Astrocyte (in vitro differentiated cells and primary cell): Measurements from ENCODE around the gene SCRN1. TPM values are rescaled to one million over a fixed set of nuclear protein-coding genes. Genes with fewer than 3 reads are reported as not detected.
"Not testable (repeated sequence)": the region's sequence is repeated elsewhere in the genome, so short reads cannot be mapped to it uniquely, and the experiment has no call there.

ENCODE experiments used
- DNase-seq: peaks from one replicate; pipeline ENCODE4 v3.0.0-alpha.2; 2010; ENCODE audit warnings: low read depth
- FAIRE-seq: peaks from 2 replicates; lab custom pipeline; 2011; peaks lifted over from hg19 to GRCh38; lab: Jason Lieb, UNC
- H2AFZ ChIP-seq: 2 replicates; pipeline ENCODE4 v1.6.0; 2012; ENCODE audit warnings: low read depth, low read length, inconsistent platforms
- H3K27ac ChIP-seq: 2 replicates; pipeline ENCODE4 v1.5.1; 2011; ENCODE audit warnings: low read depth, low read length, inconsistent platforms
- H3K27me3 ChIP-seq: 2 replicates; pipeline ENCODE4 v1.6.0; 2011; ENCODE audit warnings: low read length, inconsistent platforms; ENCODE audit not compliant: insufficient read depth
- H3K36me3 ChIP-seq: 2 replicates; pipeline ENCODE4 v1.5.1; 2011; ENCODE audit warnings: low read length, inconsistent platforms; ENCODE audit not compliant: insufficient read depth
- H3K4me1 ChIP-seq: 2 replicates; pipeline ENCODE4 v1.5.1; 2011; ENCODE audit warnings: low read length, inconsistent platforms; ENCODE audit not compliant: insufficient read depth
- H3K4me2 ChIP-seq: 2 replicates; pipeline ENCODE4 v1.6.0; 2012; ENCODE audit warnings: low read length, inconsistent platforms
- H3K4me3 ChIP-seq: 2 replicates; pipeline ENCODE4 v1.5.1; 2011; ENCODE audit warnings: low read depth, mild to moderate bottlenecking, low read length, inconsistent platforms; ENCODE audit not compliant: insufficient read depth
- H3K79me2 ChIP-seq: 2 replicates; pipeline ENCODE4 v1.6.0; 2012; ENCODE audit warnings: mild to moderate bottlenecking, low read length, inconsistent platforms; ENCODE audit not compliant: insufficient read depth
- H3K9ac ChIP-seq: 2 replicates; pipeline ENCODE4 v1.6.0; 2012; ENCODE audit warnings: mild to moderate bottlenecking, low read length, inconsistent platforms
- H3K9me3 ChIP-seq: 2 replicates; pipeline ENCODE4 v1.5.1; 2012; ENCODE audit warnings: low read depth, mild to moderate bottlenecking, low read length, inconsistent platforms; ENCODE audit not compliant: insufficient read depth
- H4K20me1 ChIP-seq: 2 replicates; pipeline ENCODE4 v1.6.0; 2012; ENCODE audit warnings: low read length, inconsistent platforms; ENCODE audit not compliant: insufficient read depth
- H3K27ac Mint-ChIP-seq: one replicate; pipeline ENCODE4 v1.8.0; 2021; ENCODE audit warnings: mild to moderate bottlenecking, mixed read lengths; ENCODE audit not compliant: unreplicated experiment
- H3K27me3 Mint-ChIP-seq: one replicate; pipeline ENCODE4 v1.8.0; 2021; ENCODE audit warnings: low read depth, mixed read lengths; ENCODE audit not compliant: unreplicated experiment
- H3K36me3 Mint-ChIP-seq: one replicate; pipeline ENCODE4 v1.8.0; 2021; ENCODE audit warnings: low read depth, mixed read lengths; ENCODE audit not compliant: unreplicated experiment
- H3K4me1 Mint-ChIP-seq: one replicate; pipeline ENCODE4 v1.8.0; 2021; ENCODE audit warnings: low read depth, mixed read lengths; ENCODE audit not compliant: unreplicated experiment
- H3K4me3 Mint-ChIP-seq: one replicate; pipeline ENCODE4 v1.8.0; 2021; ENCODE audit warnings: mild to moderate bottlenecking, moderate library complexity, mixed read lengths; ENCODE audit not compliant: unreplicated experiment
- H3K9me3 Mint-ChIP-seq: one replicate; pipeline ENCODE4 v1.8.0; 2021; ENCODE audit warnings: mild to moderate bottlenecking, mixed read lengths; ENCODE audit not compliant: unreplicated experiment
- EZH2 ChIP-seq: IDR thresholded peaks from 2 replicates; pipeline ENCODE4 v1.6.1; 2012; ENCODE audit warnings: mild to moderate bottlenecking, low read length, inconsistent platforms; ENCODE audit not compliant: insufficient read depth
- total RNA-seq: library from RNA; stranded (reverse); gene quantifications from 2 replicates; pipeline ENCODE4 v1.2.1, GENCODE V29; 2021
- TF ChIP-seq, protein P1 (sequence below): IDR thresholded peaks from 2 replicates; pipeline ENCODE4 v1.5.1; 2011; ENCODE audit warnings: low read depth, mild to moderate bottlenecking, inconsistent platforms, low read length, moderate library complexity; ENCODE audit not compliant: insufficient read depth

The SCRN1 gene
- total RNA-seq, 1 donor from 2014 or later = 116 TPM

DNA sequence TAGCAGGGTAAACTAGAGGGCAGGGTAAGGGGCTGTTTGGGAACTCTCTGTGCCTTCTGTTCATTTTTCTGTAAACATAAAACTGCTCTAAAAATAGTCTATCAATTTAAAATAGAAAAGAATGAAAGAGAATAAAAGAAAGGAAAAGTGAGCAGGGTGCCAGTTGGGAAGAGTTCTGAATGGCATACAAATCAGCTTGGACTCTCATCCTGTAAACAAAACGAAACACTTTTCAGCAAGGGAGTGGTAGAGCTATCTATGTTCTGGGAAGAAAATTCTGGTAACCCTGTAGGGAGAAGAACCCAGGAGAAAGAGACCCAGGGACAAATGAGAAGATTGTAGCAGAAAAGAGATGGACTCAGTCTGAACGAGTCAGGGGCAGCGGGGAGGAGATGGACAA lies 24.6 kb downstream of the SCRN1 start:
- H3K4me1 ChIP-seq = peaks cover 19% of the 10 kb centered on the region
- no peak overlapping the region for H3K4me3 ChIP-seq
- H3K9me3 Mint-ChIP-seq = no peaks in the 10 kb centered on the region
- H3K9ac ChIP-seq = no peak overlapping the region
- FAIRE-seq = no peak
- peaks cover 44% of the 10 kb centered on the region for H4K20me1 ChIP-seq
- peaks cover 25% of the 10 kb centered on the region for H3K36me3 ChIP-seq
- peaks cover 41% of the 10 kb centered on the region for H3K79me2 ChIP-seq
- no peak overlapping the region for H3K27ac ChIP-seq
- H3K4me3 Mint-ChIP-seq = no peak overlapping the region
- no peak overlapping the region for H3K4me2 ChIP-seq
- peaks cover 22% of the 10 kb centered on the region for H3K4me1 Mint-ChIP-seq
- H3K27me3 Mint-ChIP-seq = no peaks in the 10 kb centered on the region
- TF ChIP-seq, protein P1, sequence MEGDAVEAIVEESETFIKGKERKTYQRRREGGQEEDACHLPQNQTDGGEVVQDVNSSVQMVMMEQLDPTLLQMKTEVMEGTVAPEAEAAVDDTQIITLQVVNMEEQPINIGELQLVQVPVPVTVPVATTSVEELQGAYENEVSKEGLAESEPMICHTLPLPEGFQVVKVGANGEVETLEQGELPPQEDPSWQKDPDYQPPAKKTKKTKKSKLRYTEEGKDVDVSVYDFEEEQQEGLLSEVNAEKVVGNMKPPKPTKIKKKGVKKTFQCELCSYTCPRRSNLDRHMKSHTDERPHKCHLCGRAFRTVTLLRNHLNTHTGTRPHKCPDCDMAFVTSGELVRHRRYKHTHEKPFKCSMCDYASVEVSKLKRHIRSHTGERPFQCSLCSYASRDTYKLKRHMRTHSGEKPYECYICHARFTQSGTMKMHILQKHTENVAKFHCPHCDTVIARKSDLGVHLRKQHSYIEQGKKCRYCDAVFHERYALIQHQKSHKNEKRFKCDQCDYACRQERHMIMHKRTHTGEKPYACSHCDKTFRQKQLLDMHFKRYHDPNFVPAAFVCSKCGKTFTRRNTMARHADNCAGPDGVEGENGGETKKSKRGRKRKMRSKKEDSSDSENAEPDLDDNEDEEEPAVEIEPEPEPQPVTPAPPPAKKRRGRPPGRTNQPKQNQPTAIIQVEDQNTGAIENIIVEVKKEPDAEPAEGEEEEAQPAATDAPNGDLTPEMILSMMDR = no peak
- TF ChIP-seq EZH2 = no peak
- H3K36me3 Mint-ChIP-seq = peaks cover 22% of the 10 kb centered on the region
- H3K9me3 ChIP-seq = no peaks in the 10 kb centered on the region
- no peak overlapping the region for H3K27ac Mint-ChIP-seq
- no peak for DNase-seq
- H2AFZ ChIP-seq = no peak overlapping the region
- H3K27me3 ChIP-seq = no peaks in the 10 kb centered on the region

DNA sequence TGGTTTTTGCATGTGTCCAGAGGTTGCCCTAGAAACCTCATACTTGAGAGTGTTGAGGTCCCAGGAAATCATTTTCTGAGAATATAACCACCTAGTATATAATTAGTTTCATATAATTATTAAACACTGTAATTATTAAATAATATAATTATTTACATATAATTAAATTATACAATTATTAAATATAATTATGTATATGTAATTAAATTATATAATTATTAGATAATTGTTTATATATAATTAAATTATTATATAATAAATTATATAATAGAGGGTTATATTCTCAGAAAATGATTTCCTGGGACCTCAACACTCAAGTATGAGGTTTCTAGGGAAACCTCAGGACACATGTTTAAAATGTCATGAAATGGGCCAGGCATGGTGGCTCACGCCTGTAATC lies 27.6 kb downstream of the SCRN1 start:
- no peak for DNase-seq
- FAIRE-seq = no peak
- peaks cover 9% of the 10 kb centered on the region for H3K4me1 Mint-ChIP-seq

DNA sequence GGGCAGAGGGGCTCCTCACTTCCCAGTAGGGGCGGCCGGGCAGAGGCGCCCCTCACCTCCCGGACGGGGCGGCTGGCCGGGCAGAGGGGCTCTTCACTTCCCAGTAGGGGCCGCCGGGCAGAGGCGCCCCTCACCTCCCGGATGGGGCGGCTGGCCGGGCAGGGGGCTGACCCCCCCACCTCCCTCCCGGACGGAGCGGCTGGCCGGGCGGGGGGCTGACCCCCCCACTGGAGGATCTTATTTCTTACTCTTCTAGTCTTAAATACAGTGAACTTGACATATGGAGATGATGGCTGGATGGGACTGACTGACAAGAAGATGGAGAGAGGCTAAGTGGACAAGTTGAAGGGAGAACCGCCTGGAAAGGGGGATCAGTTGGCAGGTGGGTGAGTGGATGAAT lies 28.0 kb downstream of the SCRN1 start:
- Mint-ChIP-seq H3K36me3 (peaks cover 36% of the 10 kb centered on the region), H3K4me1 (peaks cover 12% of the 10 kb centered on the region)
- H3K36me3 ChIP-seq = peaks cover 27% of the 10 kb centered on the region
- H3K4me2 ChIP-seq, H2AFZ ChIP-seq, FAIRE-seq, H3K9ac ChIP-seq, H3K4me3 ChIP-seq, DNase-seq, H3K27ac ChIP-seq, H3K27me3 Mint-ChIP-seq, H3K27me3 ChIP-seq, H3K9me3 Mint-ChIP-seq, H3K4me1 ChIP-seq, H3K4me3 Mint-ChIP-seq, H3K9me3 ChIP-seq, H3K27ac Mint-ChIP-seq: not testable (repeated sequence)
- H4K20me1 ChIP-seq = peaks cover 39% of the 10 kb centered on the region
- H3K79me2 ChIP-seq = peaks cover 36% of the 10 kb centered on the region

More for the DNA sequence above, 27.6 kb downstream of the SCRN1 start:
- Mint-ChIP-seq H3K27me3 (no peaks in the 10 kb centered on the region), H3K9me3 (no peaks in the 10 kb centered on the region), H3K27ac (no peak overlapping the region), H3K36me3 (peaks cover 36% of the 10 kb centered on the region), H3K4me3 (no peak overlapping the region)
- Histone ChIP-seq H2AFZ (no peak overlapping the region), H3K9me3 (no peaks in the 10 kb centered on the region), H3K27me3 (no peaks in the 10 kb centered on the region), H4K20me1 (peaks cover 38% of the 10 kb centered on the region), H3K9ac (no peak overlapping the region), H3K36me3 (peaks cover 29% of the 10 kb centered on the region), H3K4me2 (no peak overlapping the region), H3K27ac (no peak overlapping the region), H3K4me1 (no peaks in the 10 kb centered on the region), H3K4me3 (no peak overlapping the region), H3K79me2 (peaks cover 40% of the 10 kb centered on the region)
- TF ChIP-seq, protein P1 = no peak
- no peak for TF ChIP-seq EZH2
